ENCODE data around the gene NKTR. TPM values are rescaled to one million over a fixed set of nuclear protein-coding genes. Genes with fewer than 3 reads are reported as not detected.

NKTR gene
- total RNA-seq, 1 donor from 2014 or later = 196 TPM

- Mint-ChIP-seq H3K27me3 (ENCODE audit: unreplicated experiment) (peaks cover 23% of the 10 kb centered on the region), H3K36me3 (ENCODE audit: unreplicated experiment) (no peaks in the 10 kb centered on the region), H3K9me3 (ENCODE audit: unreplicated experiment) (peaks cover 17% of the 10 kb centered on the region), H3K4me1 (ENCODE audit: low read depth, unreplicated experiment) (peaks cover 31% of the 10 kb centered on the region), H3K4me3 (ENCODE audit: unreplicated experiment) (peak overlapping the region; percentile 28), H3K27ac (ENCODE audit: unreplicated experiment) (peak overlapping the region; percentile 48)
- DNase-seq = no peak
- no peak for TF ChIP-seq CTCF (IDR thresholded peaks at IDR 0.05; ENCODE audit: partially characterized antibody, unreplicated experiment)
Observed at GRCh38 chr3:42655980-42656679, 55.6 kb downstream of the NKTR start.

- Mint-ChIP-seq H3K4me3 (ENCODE audit: unreplicated experiment) (no peak overlapping the region), H3K36me3 (ENCODE audit: unreplicated experiment) (peaks cover 3% of the 10 kb centered on the region), H3K27ac (ENCODE audit: unreplicated experiment) (no peak overlapping the region), H3K4me1 (ENCODE audit: low read depth, unreplicated experiment) (peaks cover 28% of the 10 kb centered on the region), H3K9me3 (ENCODE audit: unreplicated experiment) (peaks cover 14% of the 10 kb centered on the region), H3K27me3 (ENCODE audit: unreplicated experiment) (peaks cover 21% of the 10 kb centered on the region)
- no peak for DNase-seq
- TF ChIP-seq CTCF (IDR thresholded peaks at IDR 0.05; ENCODE audit: partially characterized antibody, unreplicated experiment) = no peak
Observed at GRCh38 chr3:42656680-42657610, 56.5 kb downstream of the NKTR start.

- Mint-ChIP-seq H3K27ac (ENCODE audit: unreplicated experiment) (no peak overlapping the region), H3K9me3 (ENCODE audit: unreplicated experiment) (peaks cover 10% of the 10 kb centered on the region), H3K4me1 (ENCODE audit: low read depth, unreplicated experiment) (peaks cover 20% of the 10 kb centered on the region), H3K4me3 (ENCODE audit: unreplicated experiment) (no peak overlapping the region), H3K36me3 (ENCODE audit: unreplicated experiment) (peaks cover 3% of the 10 kb centered on the region), H3K27me3 (ENCODE audit: unreplicated experiment) (peaks cover 16% of the 10 kb centered on the region)
- DNase-seq = no peak
- no peak for TF ChIP-seq CTCF (IDR thresholded peaks at IDR 0.05; ENCODE audit: partially characterized antibody, unreplicated experiment)
Observed at GRCh38 chr3:42657675-42658074, 57.2 kb downstream of the NKTR start.

- Mint-ChIP-seq H3K9me3 (ENCODE audit: unreplicated experiment) (peaks cover 9% of the 10 kb centered on the region), H3K4me1 (ENCODE audit: low read depth, unreplicated experiment) (peaks cover 16% of the 10 kb centered on the region), H3K36me3 (ENCODE audit: unreplicated experiment) (peaks cover 3% of the 10 kb centered on the region), H3K27me3 (ENCODE audit: unreplicated experiment) (peaks cover 14% of the 10 kb centered on the region), H3K27ac (ENCODE audit: unreplicated experiment) (no peak overlapping the region), H3K4me3 (ENCODE audit: unreplicated experiment) (no peak overlapping the region)
- DNase-seq = no peak
- TF ChIP-seq CTCF (IDR thresholded peaks at IDR 0.05; ENCODE audit: partially characterized antibody, unreplicated experiment) = no peak
Observed at GRCh38 chr3:42658091-42658770, 57.7 kb downstream of the NKTR start.

Data from glutamatergic neuron (in vitro differentiated cells).